ENCODE measurements around the gene PSMB9.

DNA sequence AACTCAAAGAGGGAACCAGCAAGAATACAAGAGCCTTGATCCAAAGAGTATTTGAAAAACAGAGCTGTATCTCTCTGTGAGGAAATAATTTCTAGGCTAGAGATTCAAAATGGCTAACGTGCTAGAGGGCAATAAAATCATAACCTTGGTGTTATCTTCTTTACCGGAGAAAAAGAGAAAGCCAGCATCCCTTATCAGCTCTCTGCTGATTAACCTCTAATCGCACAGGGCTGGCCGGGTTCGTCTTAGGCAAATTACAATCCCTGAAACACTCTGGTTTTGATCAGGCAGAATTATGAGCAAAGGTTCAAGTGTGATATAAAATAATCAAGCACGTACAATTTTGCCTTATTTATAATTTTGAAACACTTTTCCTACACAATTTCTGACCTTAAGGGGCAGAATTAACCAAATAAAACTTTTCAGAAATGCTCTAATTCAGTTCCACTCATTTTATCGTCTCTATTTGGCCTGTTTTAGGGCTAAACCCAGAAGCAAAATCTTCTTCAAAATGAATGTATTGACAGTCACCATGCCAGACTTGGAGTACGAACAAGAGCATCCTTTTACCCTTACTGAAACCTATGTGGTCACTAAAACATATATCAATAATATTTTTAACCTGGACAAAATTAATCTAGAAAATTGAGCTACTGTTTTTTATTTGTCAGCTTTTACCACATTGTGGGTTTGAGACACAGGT, 13.7 kb downstream of the PSMB9 start:
- TF ChIP-seq POLR2A (IDR thresholded peaks at IDR 0.05) (no peak), POLR2AphosphoS5 (IDR thresholded peaks at IDR 0.05) (no peak)
- TF ChIP-seq, protein P1, sequence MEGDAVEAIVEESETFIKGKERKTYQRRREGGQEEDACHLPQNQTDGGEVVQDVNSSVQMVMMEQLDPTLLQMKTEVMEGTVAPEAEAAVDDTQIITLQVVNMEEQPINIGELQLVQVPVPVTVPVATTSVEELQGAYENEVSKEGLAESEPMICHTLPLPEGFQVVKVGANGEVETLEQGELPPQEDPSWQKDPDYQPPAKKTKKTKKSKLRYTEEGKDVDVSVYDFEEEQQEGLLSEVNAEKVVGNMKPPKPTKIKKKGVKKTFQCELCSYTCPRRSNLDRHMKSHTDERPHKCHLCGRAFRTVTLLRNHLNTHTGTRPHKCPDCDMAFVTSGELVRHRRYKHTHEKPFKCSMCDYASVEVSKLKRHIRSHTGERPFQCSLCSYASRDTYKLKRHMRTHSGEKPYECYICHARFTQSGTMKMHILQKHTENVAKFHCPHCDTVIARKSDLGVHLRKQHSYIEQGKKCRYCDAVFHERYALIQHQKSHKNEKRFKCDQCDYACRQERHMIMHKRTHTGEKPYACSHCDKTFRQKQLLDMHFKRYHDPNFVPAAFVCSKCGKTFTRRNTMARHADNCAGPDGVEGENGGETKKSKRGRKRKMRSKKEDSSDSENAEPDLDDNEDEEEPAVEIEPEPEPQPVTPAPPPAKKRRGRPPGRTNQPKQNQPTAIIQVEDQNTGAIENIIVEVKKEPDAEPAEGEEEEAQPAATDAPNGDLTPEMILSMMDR (IDR thresholded peaks at IDR 0.05), result no peak
